ENCODE results near the gene AKNAD1.

Gene AKNAD1

DNA sequence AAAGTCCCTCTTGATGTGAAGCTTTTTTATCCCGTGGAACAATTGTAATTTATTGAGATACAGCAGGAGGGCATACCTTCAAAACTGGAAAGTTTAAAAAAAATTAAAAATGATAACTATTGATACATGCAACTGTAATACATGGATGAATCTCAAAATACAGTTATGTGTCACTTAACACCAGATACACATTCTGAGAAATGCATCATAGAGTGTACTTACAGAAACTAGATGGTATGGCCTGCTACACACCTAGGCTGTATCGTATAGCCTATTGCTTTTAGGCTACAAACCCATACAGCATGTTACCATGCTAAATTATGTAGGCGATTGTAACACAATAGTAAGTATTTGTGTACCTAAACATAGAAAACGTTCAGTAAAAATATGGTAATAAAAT lies 7.1 kb upstream of the AKNAD1 start:
- no peak for DNase-seq

DNA sequence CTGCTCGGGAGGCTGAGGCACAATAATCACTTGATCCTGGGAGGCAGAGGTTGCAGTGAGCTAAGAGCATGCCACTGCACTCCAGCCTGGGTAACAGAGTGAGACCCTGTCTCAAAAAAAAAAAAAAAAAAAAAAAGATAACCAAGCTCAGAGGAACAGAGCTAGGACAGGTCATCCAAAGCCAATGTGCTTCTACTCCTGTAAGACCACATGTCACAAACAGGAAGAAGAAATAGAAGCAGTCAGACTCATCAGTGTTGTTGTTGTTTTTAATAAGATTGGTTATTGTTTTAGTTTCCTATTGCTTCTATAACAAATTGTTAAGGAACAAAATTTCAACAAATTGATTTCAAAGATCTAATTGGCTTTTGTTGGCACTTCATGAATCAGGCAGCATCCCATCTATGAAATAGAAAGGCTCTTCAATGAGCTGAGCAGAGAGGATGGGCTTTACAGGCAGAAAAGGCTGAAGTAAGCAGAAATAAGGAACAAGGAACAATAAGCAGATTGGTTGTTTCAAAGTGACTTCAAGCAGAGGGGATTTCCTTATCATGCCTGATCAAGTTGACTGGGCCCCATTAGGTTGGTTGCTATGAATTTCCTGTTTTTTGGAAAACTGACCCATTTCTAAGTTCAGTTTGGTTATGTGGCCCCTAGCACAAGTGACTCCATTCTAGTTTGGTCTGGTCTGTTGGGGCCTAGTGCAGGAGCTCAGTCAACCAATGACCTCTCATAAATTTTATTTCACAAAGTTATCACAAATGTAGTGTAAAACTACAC lies 6.0 kb upstream of the AKNAD1 start:
- DNase-seq, result no peak

DNA sequence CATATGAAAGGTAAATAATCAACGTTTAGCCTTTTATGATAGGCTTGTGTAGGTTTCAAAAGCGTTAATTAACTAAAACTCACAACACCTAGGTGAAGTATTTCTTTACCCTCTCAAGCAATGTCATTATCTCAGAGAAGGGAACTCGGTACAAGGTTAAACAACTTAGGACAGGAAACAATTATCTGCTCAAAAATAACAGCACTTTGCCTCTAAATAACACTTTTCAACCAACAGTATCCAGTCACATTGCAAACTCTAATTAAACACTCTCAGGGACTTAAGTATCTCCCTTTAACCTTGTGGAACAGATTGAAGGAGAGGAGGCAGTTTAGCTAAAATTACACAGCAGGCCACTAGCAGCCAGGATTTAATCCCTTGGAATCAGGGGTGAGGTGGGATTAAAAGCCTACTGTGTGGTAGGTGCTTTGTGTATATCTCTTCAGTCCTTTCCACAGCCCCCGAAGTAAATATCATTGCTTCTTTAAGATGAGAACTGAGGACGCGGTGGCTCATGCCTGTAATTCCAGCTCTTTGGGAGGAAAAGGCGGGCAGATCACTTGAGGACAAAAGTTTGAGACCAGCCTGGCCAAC lies 5.2 kb upstream of the AKNAD1 start:
- no peak for DNase-seq

DNA sequence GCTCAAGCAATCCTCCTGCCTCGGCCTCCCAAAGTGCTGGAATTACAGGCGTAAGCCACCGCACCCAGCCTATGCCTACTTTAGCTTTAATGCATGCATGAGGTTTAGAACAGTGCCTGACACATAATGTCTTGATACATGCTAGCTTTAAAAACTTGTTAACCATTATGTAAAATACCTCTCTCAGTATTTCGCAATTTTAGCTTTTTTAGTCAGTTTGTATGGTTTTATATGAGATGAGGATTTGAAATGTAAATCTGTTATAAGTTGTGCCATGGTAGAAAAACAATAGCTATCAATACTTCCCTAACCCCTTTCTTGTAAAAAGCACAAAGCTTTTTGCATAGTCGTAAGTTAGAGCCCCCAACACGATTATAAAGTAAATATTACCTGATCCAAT lies 4.7 kb upstream of the AKNAD1 start:
- no peak for DNase-seq

DNA sequence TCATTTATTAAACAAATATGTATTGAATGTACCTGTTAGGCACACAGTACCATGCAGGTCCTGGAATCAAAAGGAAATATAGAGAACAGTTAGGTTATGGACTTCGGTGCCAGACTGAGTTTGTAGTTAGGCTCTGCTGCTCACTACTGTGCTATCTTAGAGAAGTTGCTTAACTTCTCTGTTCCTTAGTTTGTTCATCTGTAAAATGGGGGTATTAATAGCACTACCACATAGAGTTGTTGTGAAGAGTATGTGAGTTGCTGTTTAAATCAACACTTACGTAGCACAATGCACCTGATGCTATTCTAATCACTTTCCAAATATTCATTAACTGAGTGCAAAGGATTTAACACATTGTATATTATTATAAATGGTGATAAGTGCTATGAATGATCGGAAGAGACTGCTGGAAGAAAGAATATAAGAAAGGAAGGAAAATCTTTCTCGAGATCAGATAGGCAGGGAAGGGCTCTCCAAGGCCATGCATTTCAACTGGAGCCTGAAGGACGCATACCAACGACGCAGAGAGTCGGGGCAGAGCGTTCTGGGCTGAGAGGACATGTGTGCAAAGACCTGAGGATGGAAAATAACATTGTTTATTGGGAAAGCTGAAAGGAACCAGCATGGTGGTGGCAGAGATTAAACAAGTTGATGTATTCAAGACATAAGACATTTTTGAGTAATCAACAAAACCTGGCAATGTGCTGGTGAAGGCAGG lies 3.5 kb upstream of the AKNAD1 start:
- DNase-seq, result no peak

DNA sequence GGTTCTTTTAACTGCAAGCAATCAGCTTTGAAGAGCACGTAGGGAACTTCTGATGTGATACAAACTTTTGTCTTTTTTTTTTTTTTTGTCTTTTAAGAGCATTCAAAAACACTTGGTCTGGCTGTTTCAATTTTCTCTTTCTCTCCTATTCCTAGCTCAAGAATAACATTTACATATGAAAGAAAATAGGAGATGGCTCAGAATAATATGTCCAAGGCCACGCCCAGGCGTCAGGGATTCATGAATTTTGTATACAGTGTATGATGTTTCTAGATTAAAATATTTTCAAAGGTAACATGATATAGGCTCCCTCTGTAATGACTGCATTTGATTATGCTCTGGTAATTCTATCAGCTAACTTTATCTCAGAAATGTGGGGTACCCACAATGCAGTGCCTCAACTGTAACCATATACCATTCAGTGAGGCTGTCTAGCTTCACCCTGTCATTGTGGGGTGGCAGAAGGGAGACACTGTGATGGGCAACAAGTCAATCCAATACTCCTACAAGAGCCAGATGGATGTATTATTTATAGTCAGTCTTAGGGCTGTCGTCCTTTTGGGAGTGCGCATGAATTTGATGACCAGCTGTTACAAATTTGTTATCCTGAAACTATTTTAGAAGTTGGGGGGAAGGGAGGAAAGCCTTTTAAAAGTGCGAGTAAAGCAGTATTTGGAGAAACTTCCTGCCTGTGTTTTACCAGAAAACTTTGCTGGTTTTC lies 1.5 kb upstream of the AKNAD1 start:
- no peak for DNase-seq

DNA sequence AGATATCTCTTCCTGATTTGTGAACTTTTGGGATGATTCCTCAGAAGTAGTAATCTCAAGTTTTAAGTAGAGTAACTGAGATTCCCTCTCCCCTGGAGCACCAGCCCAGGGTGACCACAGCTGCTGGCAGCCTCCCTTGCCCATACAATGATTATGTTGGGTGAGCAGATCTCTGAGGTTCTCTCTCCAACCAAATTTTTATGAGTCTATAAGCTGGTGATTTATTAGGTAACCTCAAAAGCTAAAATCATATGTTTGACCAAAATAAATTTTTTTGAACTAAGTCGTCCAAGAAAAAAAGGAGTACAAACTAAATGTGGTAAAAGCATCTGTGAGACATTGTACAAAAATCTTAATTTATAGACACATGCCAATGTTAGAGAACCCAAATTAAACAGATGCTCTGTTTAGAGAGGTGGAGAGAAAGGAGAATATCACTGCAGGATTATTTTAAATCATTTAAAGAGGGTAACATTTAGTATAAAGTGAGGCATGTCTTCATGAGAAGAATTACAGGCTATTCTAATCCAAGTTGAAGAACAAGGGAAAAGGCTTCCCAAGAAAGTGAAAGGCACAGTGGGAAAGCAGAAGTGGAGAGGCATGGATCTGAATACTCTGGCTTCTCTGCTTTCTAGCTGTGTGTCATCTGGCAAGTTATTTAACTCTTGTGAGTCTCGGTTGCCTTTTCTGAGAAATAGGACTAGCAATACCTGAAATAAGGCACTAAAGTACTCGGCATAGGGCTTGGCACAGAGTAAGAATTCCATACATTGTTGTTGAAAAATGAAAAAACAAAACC lies 2.5 kb downstream of the AKNAD1 start:
- no peak for DNase-seq

DNA sequence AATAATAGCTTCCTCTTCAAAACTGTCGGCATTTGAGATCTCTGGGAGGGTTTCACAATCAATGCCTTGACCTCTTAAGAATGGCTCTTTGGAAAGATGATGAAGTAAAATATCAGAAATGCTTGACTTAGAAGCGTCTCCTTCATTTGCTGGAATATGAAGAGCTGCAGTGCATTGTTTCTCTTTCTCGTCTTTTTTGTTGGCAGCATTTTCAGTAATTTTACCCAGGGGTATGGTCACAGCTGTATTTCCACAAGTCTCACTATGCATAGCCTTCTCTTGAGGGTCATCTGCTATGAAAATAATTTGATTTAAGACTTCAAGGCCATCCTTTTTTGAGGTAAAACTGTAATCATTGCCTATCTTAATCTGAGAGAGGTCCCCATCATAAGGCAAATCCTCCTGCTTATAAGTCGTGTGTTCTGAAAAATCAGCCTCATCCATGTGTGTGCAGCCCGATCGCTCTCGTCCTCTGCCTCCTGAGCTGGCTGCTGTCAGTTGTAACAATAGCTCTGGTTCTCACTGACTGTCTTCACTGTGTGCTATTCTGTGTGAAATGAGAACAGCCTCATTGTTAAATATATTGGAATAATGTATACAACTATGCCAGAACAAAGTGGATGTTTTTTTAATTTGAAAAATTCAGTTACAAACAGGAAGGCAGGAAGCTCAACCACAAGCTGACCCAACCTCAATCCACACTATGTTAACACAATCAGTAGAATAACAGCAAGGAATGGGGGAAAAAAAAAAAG lies 4.5 kb downstream of the AKNAD1 start:
- peak in 24 of 56 donors; percentile 2 to 35 (median 8) for DNase-seq

DNA sequence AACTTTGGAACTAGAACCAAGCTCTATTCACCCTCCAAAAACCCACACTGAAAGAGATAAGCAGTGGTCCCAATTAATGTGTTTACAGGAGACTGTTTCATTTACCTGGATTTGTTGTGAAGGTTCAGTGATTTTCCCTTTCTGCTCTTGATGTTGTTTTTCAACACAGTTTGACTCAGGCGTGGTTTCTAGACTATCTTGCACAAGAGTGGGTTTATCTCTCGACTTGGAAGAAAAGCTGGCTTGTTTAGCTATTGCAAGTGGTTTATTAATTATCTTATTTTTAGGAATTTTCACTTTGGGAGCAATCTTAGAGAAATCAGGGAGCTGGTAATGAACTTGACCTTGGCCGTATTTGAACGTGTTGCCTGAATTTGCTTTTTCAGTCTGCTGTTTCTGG lies 5.3 kb downstream of the AKNAD1 start:
- DNase-seq, result no peak

DNA sequence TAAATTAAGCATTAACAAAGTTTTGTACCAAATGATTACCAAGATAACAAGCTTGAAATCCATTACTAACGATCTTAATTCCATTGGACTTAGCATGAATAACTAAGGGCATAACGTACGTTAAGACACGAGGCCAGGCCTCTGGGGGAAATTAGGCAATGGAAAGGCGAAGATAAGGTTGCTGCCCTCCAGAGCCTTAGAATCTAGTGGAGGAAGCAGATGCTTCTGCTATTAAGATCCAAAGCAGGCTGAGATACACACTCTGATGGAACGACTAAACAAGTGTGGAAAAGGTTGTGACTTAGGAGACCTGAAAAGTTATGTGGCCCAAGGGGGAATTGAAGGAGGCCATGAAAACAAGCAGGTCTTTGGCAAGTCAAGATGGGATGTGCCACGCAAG lies 6.0 kb downstream of the AKNAD1 start:
- DNase-seq, result no peak

DNA sequence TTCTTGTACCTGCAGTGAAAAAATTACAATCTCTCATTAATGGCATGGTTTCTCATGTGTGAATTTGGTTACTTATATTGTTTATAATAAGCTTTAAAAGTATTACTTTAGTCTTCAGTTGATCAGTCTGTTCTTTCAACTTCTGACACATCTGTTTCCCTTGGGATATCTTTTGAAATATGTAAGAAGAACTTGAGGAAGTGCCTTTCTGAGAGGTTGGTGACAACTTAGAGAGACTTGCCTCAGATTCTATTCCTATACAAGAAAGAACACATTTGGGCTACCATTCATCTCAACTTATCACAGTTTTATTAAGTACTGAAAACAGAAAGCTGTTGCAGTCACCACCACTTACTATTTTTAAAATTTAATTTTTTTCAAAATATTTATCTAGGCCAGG lies 8.1 kb downstream of the AKNAD1 start:
- DNase-seq, result no peak

DNA sequence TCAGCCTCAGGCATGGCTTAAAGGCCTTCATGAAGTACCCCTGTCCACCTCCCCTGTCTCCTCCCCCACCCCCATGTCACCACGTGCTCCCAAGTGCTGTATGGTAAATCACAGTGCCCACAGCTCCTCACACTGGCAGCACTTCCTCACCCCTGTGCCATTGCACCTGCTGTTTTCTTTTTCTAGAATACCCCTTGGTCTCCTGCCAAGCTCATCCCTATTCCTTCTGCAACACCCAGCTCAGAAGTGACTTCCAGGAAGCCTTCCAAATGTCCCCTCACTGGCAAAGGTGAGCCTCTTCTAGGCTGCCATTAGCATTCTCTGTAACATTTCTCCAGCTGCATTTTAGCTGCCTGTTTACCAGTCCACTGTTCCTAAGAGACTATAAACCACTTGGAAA lies 9.4 kb downstream of the AKNAD1 start:
- DNase-seq, result peak in 1 of 56 donors; percentile 11

DNA sequence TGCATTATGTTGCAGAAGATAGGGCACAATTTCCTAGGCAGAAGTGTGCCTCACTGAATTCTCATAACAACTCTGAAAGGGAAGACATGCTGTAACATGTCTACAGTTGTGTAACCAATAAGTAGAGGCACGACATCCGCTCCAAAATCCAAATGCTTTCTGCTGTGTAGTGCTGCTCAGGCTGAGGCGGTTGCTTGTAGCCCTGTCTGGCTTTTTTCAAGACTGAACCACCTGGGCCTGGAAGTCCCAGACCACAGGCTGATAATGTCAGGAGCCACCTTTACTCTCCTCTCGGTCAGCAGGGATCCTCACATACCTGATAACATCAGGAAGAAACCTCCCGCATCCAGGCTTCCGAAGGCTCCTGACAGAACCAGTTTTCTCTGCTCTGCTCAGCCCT lies 10.9 kb downstream of the AKNAD1 start:
- no peak for DNase-seq

DNA sequence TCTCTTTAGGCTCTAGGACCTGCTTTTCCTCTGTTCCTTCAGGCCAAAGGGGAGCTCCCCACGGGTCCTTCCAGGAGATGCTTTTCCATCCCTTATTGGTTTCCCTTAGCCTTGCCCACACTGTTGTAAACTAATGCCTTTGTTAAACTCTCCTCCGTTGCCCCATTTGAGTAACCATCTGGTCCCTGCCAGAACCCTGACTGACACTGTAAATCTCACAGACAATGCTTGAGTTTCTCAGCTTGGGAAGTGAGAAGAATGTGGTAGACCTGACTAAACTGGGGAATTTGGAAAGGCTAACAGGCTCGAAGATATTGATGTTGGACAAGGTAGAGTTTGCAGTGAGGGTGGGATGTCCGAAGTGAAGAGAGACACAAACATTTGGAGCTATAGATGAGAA lies 11.4 kb downstream of the AKNAD1 start:
- DNase-seq, result no peak

DNA sequence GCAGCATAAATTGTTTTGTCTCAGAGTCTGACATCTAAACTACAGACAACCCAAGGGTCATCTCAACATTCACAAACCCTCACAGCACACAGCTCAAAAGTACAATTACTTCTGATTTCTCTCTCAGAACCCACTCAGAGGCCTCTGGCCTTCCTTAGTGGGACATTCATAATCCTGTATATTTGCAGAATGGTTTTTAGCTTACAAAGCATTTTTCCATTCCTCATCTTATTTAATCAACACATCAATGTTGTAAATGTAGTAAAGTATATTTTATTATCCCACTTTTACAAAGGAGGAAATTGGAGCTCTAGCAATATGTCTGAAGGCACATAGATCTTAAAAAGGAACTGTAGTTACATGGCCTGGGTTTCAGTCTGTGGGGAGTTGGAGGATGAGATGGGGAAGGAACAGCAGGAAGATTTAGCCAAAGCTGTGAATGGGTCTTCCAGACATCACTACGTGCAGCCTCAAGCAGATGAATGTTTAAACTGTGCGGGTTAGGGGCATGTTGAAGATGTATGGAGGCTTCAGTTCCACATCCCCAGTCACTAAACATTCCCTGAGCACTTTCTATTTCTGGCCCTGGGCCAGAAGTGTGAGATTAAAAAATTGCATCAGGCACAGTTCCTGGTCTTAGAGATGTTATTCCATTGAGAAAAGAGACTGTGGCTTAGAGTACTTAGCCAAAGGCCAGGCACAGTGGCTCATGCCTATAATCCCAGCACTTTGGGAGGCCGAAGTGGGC lies 13.3 kb downstream of the AKNAD1 start:
- no peak for DNase-seq

DNA sequence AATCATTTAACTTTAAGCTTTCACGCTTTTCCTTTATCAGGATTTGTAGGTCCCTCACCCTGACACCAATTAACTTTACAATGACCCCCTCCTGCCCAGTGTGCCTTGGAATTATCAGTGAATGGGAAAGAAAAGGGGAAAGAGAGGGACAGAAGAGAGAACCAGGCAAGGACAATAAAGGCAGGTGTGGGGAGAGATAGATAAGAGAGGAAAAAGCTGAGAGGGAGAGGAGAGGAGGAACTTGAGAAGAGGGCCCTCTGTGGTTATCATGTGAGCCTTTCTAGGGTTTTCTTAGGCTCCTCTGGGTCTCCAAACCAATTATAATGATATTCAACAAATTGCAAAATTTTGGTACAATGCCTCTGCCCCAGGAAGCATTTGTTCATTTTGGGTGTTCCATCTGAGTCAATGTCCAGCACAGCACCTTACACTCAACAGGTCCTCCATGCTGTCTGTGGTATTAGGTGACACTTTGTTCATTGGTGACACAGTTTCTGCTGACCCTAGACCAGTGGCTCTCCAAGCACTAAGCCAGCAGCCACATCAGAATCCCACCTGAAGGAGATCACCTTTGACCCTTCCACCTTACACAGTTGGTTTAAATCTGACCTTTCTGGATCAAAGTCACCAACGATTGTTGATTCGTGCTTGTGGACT lies 14.2 kb downstream of the AKNAD1 start:
- no peak for DNase-seq

DNA sequence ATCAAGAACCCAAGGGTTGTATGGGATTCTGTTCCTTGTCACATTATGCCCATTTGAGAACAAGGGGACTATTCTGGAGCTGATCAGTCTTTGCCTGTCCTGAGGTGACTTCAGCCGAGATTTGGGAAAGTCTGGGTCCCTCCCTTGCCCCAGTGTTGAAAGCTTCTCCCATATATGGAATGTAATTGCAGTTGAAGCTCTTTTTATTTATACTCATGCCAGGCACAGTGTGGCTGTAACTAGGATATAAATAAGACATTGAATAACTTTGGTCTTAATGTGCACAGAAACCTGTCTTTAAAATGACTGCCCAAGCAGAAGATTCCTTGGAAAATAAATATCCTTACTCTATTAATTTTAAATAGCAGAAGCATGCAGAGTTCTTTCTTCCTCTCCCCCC lies 15.2 kb downstream of the AKNAD1 start:
- no peak for DNase-seq

DNA sequence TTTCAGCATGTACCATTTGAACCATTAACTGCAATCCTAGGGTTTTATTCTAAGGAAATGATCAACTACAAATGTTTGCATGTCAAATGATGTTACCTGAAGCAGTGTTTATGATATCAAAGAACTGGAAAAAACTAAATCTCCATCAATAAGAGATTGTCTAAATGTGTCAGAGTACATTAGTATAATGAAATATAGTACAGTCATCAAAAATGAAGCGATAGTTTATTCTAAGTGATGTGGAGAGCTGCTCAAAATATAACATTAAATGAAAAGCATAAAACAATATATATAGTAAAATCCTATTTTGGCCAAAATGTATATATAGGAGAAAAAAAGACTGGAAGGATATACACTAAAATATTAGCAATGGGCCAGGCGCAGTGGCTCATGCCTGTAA lies 24.0 kb downstream of the AKNAD1 start:
- no peak for DNase-seq

DNA sequence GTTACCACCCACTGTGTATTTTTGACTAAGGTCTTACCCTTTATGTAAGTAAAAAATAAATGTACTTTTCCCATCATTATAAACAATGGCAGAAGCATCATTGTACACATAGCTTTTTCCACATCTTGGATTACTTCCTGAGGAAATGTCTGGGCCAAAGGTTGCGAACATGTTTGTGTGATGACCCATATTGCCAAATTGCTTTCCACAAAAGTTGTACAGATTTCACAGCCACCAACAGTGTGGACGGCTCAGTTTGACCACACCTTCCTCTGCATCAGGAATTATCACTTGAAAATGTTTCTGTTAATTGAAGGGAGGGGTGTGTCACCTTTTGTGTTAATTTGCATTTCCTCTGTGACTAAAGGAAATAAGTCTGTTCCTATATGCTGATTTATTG lies 25.7 kb downstream of the AKNAD1 start:
- no peak for DNase-seq
